Measurements from ENCODE around the gene SLFN12L.
"Not testable (repeated sequence)": the region's sequence is repeated elsewhere in the genome, so short reads cannot be mapped to it uniquely, and the experiment has no call there.

SLFN12L gene

GRCh38 chr17:35468475-35468874, 69.0 kb downstream of the SLFN12L start:
- H3K27ac ChIP-seq (ENCODE audit: low read length): no peak overlapping the region
- no peak overlapping the region for H3K9ac ChIP-seq (ENCODE audit: low read length in 2 of 2)
- H3K27me3 ChIP-seq (ENCODE audit: control insufficient read depth in 1 of 2, insufficient read depth in 2 of 2, low read length in 2 of 2): peaks cover 0 to 3% of the 10 kb centered on the region in 2 donors
- no peaks in the 10 kb centered on the region for H3K9me3 ChIP-seq (ENCODE audit: control insufficient read depth in 2 of 2, low read length in 2 of 2)
- H3K4me1 ChIP-seq (ENCODE audit: control insufficient read depth, insufficient read depth, low read length): no peaks in the 10 kb centered on the region
- H3K36me3 ChIP-seq (ENCODE audit: control insufficient read depth in 2 of 2, insufficient read depth in 2 of 2, low read length in 2 of 2): no peaks in the 10 kb centered on the region
- no peak overlapping the region for H3K4me3 ChIP-seq (ENCODE audit: low read length in 2 of 2)

GRCh38 chr17:35467824-35468223, 69.7 kb downstream of the SLFN12L start:
- H3K27me3 ChIP-seq (ENCODE audit: control insufficient read depth in 1 of 2, insufficient read depth in 2 of 2, low read length in 2 of 2): peaks cover 0 to 5% of the 10 kb centered on the region in 2 donors
- no peaks in the 10 kb centered on the region for H3K9me3 ChIP-seq (ENCODE audit: control insufficient read depth in 2 of 2, low read length in 2 of 2)

GRCh38 chr17:35460354-35460851, 77.1 kb downstream of the SLFN12L start:
- H3K9me3 ChIP-seq (ENCODE audit: control insufficient read depth in 2 of 2, low read length in 2 of 2): no peaks in the 10 kb centered on the region
- no peaks in the 10 kb centered on the region for H3K36me3 ChIP-seq (ENCODE audit: control insufficient read depth in 2 of 2, insufficient read depth in 2 of 2, low read length in 2 of 2)
- H3K27me3 ChIP-seq (ENCODE audit: control insufficient read depth in 1 of 2, insufficient read depth in 2 of 2, low read length in 2 of 2): peaks cover 9 to 13% of the 10 kb centered on the region in 2 donors
- H3K4me1 ChIP-seq (ENCODE audit: control insufficient read depth, insufficient read depth, low read length): no peaks in the 10 kb centered on the region
- no peak overlapping the region for H3K9ac ChIP-seq (ENCODE audit: low read length in 2 of 2)
- no peak overlapping the region for H3K4me3 ChIP-seq (ENCODE audit: low read length in 2 of 2)
- no peak overlapping the region for H3K27ac ChIP-seq (ENCODE audit: low read length)

More at GRCh38 chr17:35467824-35468223, 69.7 kb downstream of the SLFN12L start:
- H3K4me1 ChIP-seq (ENCODE audit: control insufficient read depth, insufficient read depth, low read length): no peaks in the 10 kb centered on the region
- no peak overlapping the region for H3K9ac ChIP-seq (ENCODE audit: low read length in 2 of 2)
- no peaks in the 10 kb centered on the region for H3K36me3 ChIP-seq (ENCODE audit: control insufficient read depth in 2 of 2, insufficient read depth in 2 of 2, low read length in 2 of 2)
- H3K4me3 ChIP-seq (ENCODE audit: low read length in 2 of 2): no peak overlapping the region
- no peak overlapping the region for H3K27ac ChIP-seq (ENCODE audit: low read length)

- not testable (repeated sequence) for H3K9me3 ChIP-seq (ENCODE audit: control insufficient read depth in 2 of 2, low read length in 2 of 2); H3K27ac ChIP-seq (ENCODE audit: low read length); H3K4me3 ChIP-seq (ENCODE audit: low read length in 2 of 2); H3K36me3 ChIP-seq (ENCODE audit: control insufficient read depth in 2 of 2, insufficient read depth in 2 of 2, low read length in 2 of 2); H3K4me1 ChIP-seq (ENCODE audit: control insufficient read depth, insufficient read depth, low read length); H3K9ac ChIP-seq (ENCODE audit: low read length in 2 of 2)
- H3K27me3 ChIP-seq (ENCODE audit: control insufficient read depth in 1 of 2, insufficient read depth in 2 of 2, low read length in 2 of 2): peaks cover 10 to 18% of the 10 kb centered on the region in 2 donors
Measured at GRCh38 chr17:35454035-35454434, 83.4 kb downstream of the SLFN12L start.

- no peak overlapping the region for H3K9ac ChIP-seq (ENCODE audit: low read length in 2 of 2)
- peaks cover 16 to 26% of the 10 kb centered on the region in 2 donors for H3K27me3 ChIP-seq (ENCODE audit: control insufficient read depth in 1 of 2, insufficient read depth in 2 of 2, low read length in 2 of 2)
- peaks cover 8% of the 10 kb centered on the region for H3K4me1 ChIP-seq (ENCODE audit: control insufficient read depth, insufficient read depth, low read length)
- H3K9me3 ChIP-seq (ENCODE audit: control insufficient read depth in 2 of 2, low read length in 2 of 2): no peaks in the 10 kb centered on the region
- no peak overlapping the region for H3K27ac ChIP-seq (ENCODE audit: low read length)
- no peaks in the 10 kb centered on the region for H3K36me3 ChIP-seq (ENCODE audit: control insufficient read depth in 2 of 2, insufficient read depth in 2 of 2, low read length in 2 of 2)
- no peak overlapping the region for H3K4me3 ChIP-seq (ENCODE audit: low read length in 2 of 2)
Measured at GRCh38 chr17:35453171-35453570, 84.3 kb downstream of the SLFN12L start.

- no peak overlapping the region for H3K27ac ChIP-seq (ENCODE audit: low read length)
- H3K9ac ChIP-seq (ENCODE audit: low read length in 2 of 2): no peak overlapping the region
Measured at GRCh38 chr17:35449371-35449931, 88.0 kb downstream of the SLFN12L start.

GRCh38 chr17:35448899-35449227, 88.6 kb downstream of the SLFN12L start:
- Histone ChIP-seq H3K36me3 (ENCODE audit: control insufficient read depth in 2 of 2, insufficient read depth in 2 of 2, low read length in 2 of 2) (no peaks in the 10 kb centered on the region), H3K9me3 (ENCODE audit: control insufficient read depth in 2 of 2, low read length in 2 of 2) (no peaks in the 10 kb centered on the region), H3K4me1 (ENCODE audit: control insufficient read depth, insufficient read depth, low read length) (peaks cover 9% of the 10 kb centered on the region), H3K9ac (ENCODE audit: low read length in 2 of 2) (peak overlapping the region in 1 of 2 donors; percentile 40), H3K27ac (ENCODE audit: low read length) (no peak overlapping the region), H3K27me3 (ENCODE audit: control insufficient read depth in 1 of 2, insufficient read depth in 2 of 2, low read length in 2 of 2) (peaks cover 24 to 34% of the 10 kb centered on the region in 2 donors), H3K4me3 (ENCODE audit: low read length in 2 of 2) (peak overlapping the region; percentile 17 to 70)

More at GRCh38 chr17:35449371-35449931, 88.0 kb downstream of the SLFN12L start:
- H3K9me3 ChIP-seq (ENCODE audit: control insufficient read depth in 2 of 2, low read length in 2 of 2): no peaks in the 10 kb centered on the region
- H3K27me3 ChIP-seq (ENCODE audit: control insufficient read depth in 1 of 2, insufficient read depth in 2 of 2, low read length in 2 of 2): peaks cover 24 to 34% of the 10 kb centered on the region in 2 donors
- H3K4me3 ChIP-seq (ENCODE audit: low read length in 2 of 2): peak overlapping the region; percentile 26 to 70
- peaks cover 9% of the 10 kb centered on the region for H3K4me1 ChIP-seq (ENCODE audit: control insufficient read depth, insufficient read depth, low read length)
- H3K36me3 ChIP-seq (ENCODE audit: control insufficient read depth in 2 of 2, insufficient read depth in 2 of 2, low read length in 2 of 2): no peaks in the 10 kb centered on the region

- no peak within 1 kb of the TSS for H3K27ac ChIP-seq (ENCODE audit: low read length)
- no peaks in the 10 kb centered on the region for H3K9me3 ChIP-seq (ENCODE audit: control insufficient read depth in 2 of 2, low read length in 2 of 2)
- H3K4me3 ChIP-seq (ENCODE audit: low read length in 2 of 2): peak within 1 kb of the TSS; percentile 26 to 70
- peaks cover 9% of the 10 kb centered on the region for H3K4me1 ChIP-seq (ENCODE audit: control insufficient read depth, insufficient read depth, low read length)
- H3K36me3 ChIP-seq (ENCODE audit: control insufficient read depth in 2 of 2, insufficient read depth in 2 of 2, low read length in 2 of 2): no peaks in the 10 kb centered on the region
- peak within 1 kb of the TSS in 1 of 2 donors; percentile 40 for H3K9ac ChIP-seq (ENCODE audit: low read length in 2 of 2)
- peaks cover 24 to 34% of the 10 kb centered on the region in 2 donors for H3K27me3 ChIP-seq (ENCODE audit: control insufficient read depth in 1 of 2, insufficient read depth in 2 of 2, low read length in 2 of 2)
Measured at GRCh38 chr17:35448214-35448898, 89.1 kb downstream of the SLFN12L start, which contains the start of gene SLFN13. TSS of gene SLFN13 (minus strand) at chr17:35448766. CDS start at chr17:35445680, 3,086 bp downstream.

- Histone ChIP-seq H3K4me1 (ENCODE audit: control insufficient read depth, insufficient read depth, low read length) (peaks cover 9% of the 10 kb centered on the region), H3K9me3 (ENCODE audit: control insufficient read depth in 2 of 2, low read length in 2 of 2) (no peaks in the 10 kb centered on the region), H3K36me3 (ENCODE audit: control insufficient read depth in 2 of 2, insufficient read depth in 2 of 2, low read length in 2 of 2) (no peaks in the 10 kb centered on the region), H3K9ac (ENCODE audit: low read length in 2 of 2) (no peak overlapping the region), H3K27ac (ENCODE audit: low read length) (no peak overlapping the region), H3K27me3 (ENCODE audit: control insufficient read depth in 1 of 2, insufficient read depth in 2 of 2, low read length in 2 of 2) (peaks cover 24 to 34% of the 10 kb centered on the region in 2 donors), H3K4me3 (ENCODE audit: low read length in 2 of 2) (no peak overlapping the region)
Measured at GRCh38 chr17:35447499-35447898, 90.0 kb downstream of the SLFN12L start.

GRCh38 chr17:35438433-35438832, 99.0 kb downstream of the SLFN12L start:
- H3K27me3 ChIP-seq (ENCODE audit: control insufficient read depth in 1 of 2, insufficient read depth in 2 of 2, low read length in 2 of 2): peaks cover 0 to 2% of the 10 kb centered on the region in 2 donors
- H3K27ac ChIP-seq (ENCODE audit: low read length): no peak overlapping the region
- peaks cover 7% of the 10 kb centered on the region for H3K4me1 ChIP-seq (ENCODE audit: control insufficient read depth, insufficient read depth, low read length)
- H3K36me3 ChIP-seq (ENCODE audit: control insufficient read depth in 2 of 2, insufficient read depth in 2 of 2, low read length in 2 of 2): no peaks in the 10 kb centered on the region
- H3K4me3 ChIP-seq (ENCODE audit: low read length in 2 of 2): no peak overlapping the region
- no peaks in the 10 kb centered on the region for H3K9me3 ChIP-seq (ENCODE audit: control insufficient read depth in 2 of 2, low read length in 2 of 2)
- H3K9ac ChIP-seq (ENCODE audit: low read length in 2 of 2): no peak overlapping the region
